ENCODE data around the gene ATRNL1.
"Not testable (repeated sequence)": the region's sequence is repeated elsewhere in the genome, so short reads cannot be mapped to it uniquely, and the experiment has no call there.

The ATRNL1 gene

GRCh38 chr10:115094416-115095140, 1.4 kb downstream of the ATRNL1 start:
- in situ Hi-C loops (cut with MboI; ENCODE audit: low sequenced_read_pairs, unreplicated experiment) = no loop called here
- DNase-seq (ENCODE audit: low spot score) = no peak
- TF ChIP-seq CTCF (IDR thresholded peaks at IDR 0.05; ENCODE audit: borderline replicate concordance, control extremely low read depth, extremely low read depth, insufficient read depth, missing control alignments) = no peak

GRCh38 chr10:115095758-115096157, 2.6 kb downstream of the ATRNL1 start:
- no peak for TF ChIP-seq CTCF (IDR thresholded peaks at IDR 0.05; ENCODE audit: borderline replicate concordance, control extremely low read depth, extremely low read depth, insufficient read depth, missing control alignments)
- in situ Hi-C loops (cut with MboI; ENCODE audit: low sequenced_read_pairs, unreplicated experiment) = no loop called here
- DNase-seq (ENCODE audit: low spot score) = no peak

GRCh38 chr10:115103700-115104099, 10.5 kb downstream of the ATRNL1 start:
- DNase-seq (ENCODE audit: low spot score) = no peak
- no peak for TF ChIP-seq CTCF (IDR thresholded peaks at IDR 0.05; ENCODE audit: borderline replicate concordance, control extremely low read depth, extremely low read depth, insufficient read depth, missing control alignments)
- in situ Hi-C loops (cut with MboI; ENCODE audit: low sequenced_read_pairs, unreplicated experiment) = no loop called here

- DNase-seq (ENCODE audit: low spot score); in situ Hi-C loops (cut with MboI; ENCODE audit: low sequenced_read_pairs, unreplicated experiment): not testable (repeated sequence)
Observed at GRCh38 chr10:115105411-115105810, 12.2 kb downstream of the ATRNL1 start.

- no peak for TF ChIP-seq CTCF (IDR thresholded peaks at IDR 0.05; ENCODE audit: borderline replicate concordance, control extremely low read depth, extremely low read depth, insufficient read depth, missing control alignments)
- in situ Hi-C loops (cut with MboI; ENCODE audit: low sequenced_read_pairs, unreplicated experiment) = no loop called here
- no peak for DNase-seq (ENCODE audit: low spot score)
Observed at GRCh38 chr10:115107830-115108229, 14.7 kb downstream of the ATRNL1 start.

GRCh38 chr10:115117301-115117700, 24.1 kb downstream of the ATRNL1 start:
- DNase-seq (ENCODE audit: low spot score) = no peak
- in situ Hi-C loops (cut with MboI; ENCODE audit: low sequenced_read_pairs, unreplicated experiment) = no loop called here
- no peak for TF ChIP-seq CTCF (IDR thresholded peaks at IDR 0.05; ENCODE audit: borderline replicate concordance, control extremely low read depth, extremely low read depth, insufficient read depth, missing control alignments)

GRCh38 chr10:115118346-115118745, 25.2 kb downstream of the ATRNL1 start:
- DNase-seq (ENCODE audit: low spot score) = no peak
- TF ChIP-seq CTCF (IDR thresholded peaks at IDR 0.05; ENCODE audit: borderline replicate concordance, control extremely low read depth, extremely low read depth, insufficient read depth, missing control alignments) = no peak
- in situ Hi-C loops (cut with MboI; ENCODE audit: low sequenced_read_pairs, unreplicated experiment) = no loop called here
